Measurements from ENCODE around the gene MAPKAPK2.

Gene MAPKAPK2

GRCh38 chr1:206678490-206678889, 6.2 kb upstream of the MAPKAPK2 start:
- H3K9me2 ChIP-seq (replicated peaks; ENCODE audit: low read depth, low read length) = no peaks in the 10 kb centered on the region
- TF ChIP-seq CTCF (conservative IDR thresholded peaks at IDR 0.05; ENCODE audit: low read length) = no peak
- TF ChIP-seq EZH2phosphoT487 (IDR thresholded peaks at IDR 0.05; ENCODE audit: borderline replicate concordance) = no peak
- no peaks in the 10 kb centered on the region for H3K36me3 ChIP-seq (ENCODE audit: insufficient read depth, low read length)
- H3K4me3 ChIP-seq (ENCODE audit: low read length, poor library complexity, severe bottlenecking) = no peak overlapping the region
- no peaks in the 10 kb centered on the region for H3K27me3 ChIP-seq (ENCODE audit: insufficient read depth, low read length, poor library complexity, severe bottlenecking)
- no peaks in the 10 kb centered on the region for H3F3A ChIP-seq (ENCODE audit: low read depth)
- H3K9ac ChIP-seq (ENCODE audit: low read depth, low read length, poor library complexity, severe bottlenecking) = no peak overlapping the region
- H3K4me2 ChIP-seq (ENCODE audit: low read depth, low read length, poor library complexity, severe bottlenecking) = no peak overlapping the region
- H4K20me1 ChIP-seq (ENCODE audit: insufficient read depth, low read length, poor library complexity, severe bottlenecking) = no peaks in the 10 kb centered on the region
- no peaks in the 10 kb centered on the region for H3K9me3 ChIP-seq (ENCODE audit: insufficient read depth, low read depth, low read length)
- H3K79me2 ChIP-seq (ENCODE audit: insufficient read depth, low read length) = no peaks in the 10 kb centered on the region
- H2AFZ ChIP-seq (ENCODE audit: low read length) = no peak overlapping the region
- H3K4me1 ChIP-seq (ENCODE audit: insufficient read depth, low read length, poor library complexity, severe bottlenecking) = no peaks in the 10 kb centered on the region

GRCh38 chr1:206679738-206680211, 4.9 kb upstream of the MAPKAPK2 start:
- Histone ChIP-seq H3K9me2 (replicated peaks; ENCODE audit: low read depth, low read length) (no peaks in the 10 kb centered on the region), H2AFZ (ENCODE audit: low read length) (no peak overlapping the region), H3K4me3 (ENCODE audit: low read length, poor library complexity, severe bottlenecking) (no peak overlapping the region), H3K27me3 (ENCODE audit: insufficient read depth, low read length, poor library complexity, severe bottlenecking) (peaks cover 3% of the 10 kb centered on the region), H3K4me1 (ENCODE audit: insufficient read depth, low read length, poor library complexity, severe bottlenecking) (peaks cover 6% of the 10 kb centered on the region), H3K79me2 (ENCODE audit: insufficient read depth, low read length) (0 out of 2 replicates have a peak, but pooled peaks cover 3% of the 10 kb centered on the region), H3K36me3 (ENCODE audit: insufficient read depth, low read length) (no peaks in the 10 kb centered on the region), H3K4me2 (ENCODE audit: low read depth, low read length, poor library complexity, severe bottlenecking) (no peak overlapping the region), H3F3A (ENCODE audit: low read depth) (no peaks in the 10 kb centered on the region), H3K9ac (ENCODE audit: low read depth, low read length, poor library complexity, severe bottlenecking) (no peak overlapping the region), H3K9me3 (ENCODE audit: insufficient read depth, low read depth, low read length) (no peaks in the 10 kb centered on the region), H4K20me1 (ENCODE audit: insufficient read depth, low read length, poor library complexity, severe bottlenecking) (no peaks in the 10 kb centered on the region)
- TF ChIP-seq EZH2phosphoT487 (IDR thresholded peaks at IDR 0.05; ENCODE audit: borderline replicate concordance) (no peak), CTCF (conservative IDR thresholded peaks at IDR 0.05; ENCODE audit: low read length) (no peak)

GRCh38 chr1:206680279-206680678, 4.4 kb upstream of the MAPKAPK2 start:
- no peak overlapping the region for H3K4me2 ChIP-seq (ENCODE audit: low read depth, low read length, poor library complexity, severe bottlenecking)
- H3K9ac ChIP-seq (ENCODE audit: low read depth, low read length, poor library complexity, severe bottlenecking) = no peak overlapping the region
- no peak for TF ChIP-seq CTCF (conservative IDR thresholded peaks at IDR 0.05; ENCODE audit: low read length)
- no peak for TF ChIP-seq EZH2phosphoT487 (IDR thresholded peaks at IDR 0.05; ENCODE audit: borderline replicate concordance)
- no peaks in the 10 kb centered on the region for H3K36me3 ChIP-seq (ENCODE audit: insufficient read depth, low read length)
- no peaks in the 10 kb centered on the region for H3K9me3 ChIP-seq (ENCODE audit: insufficient read depth, low read depth, low read length)
- peaks cover 6% of the 10 kb centered on the region for H3K4me1 ChIP-seq (ENCODE audit: insufficient read depth, low read length, poor library complexity, severe bottlenecking)
- H3F3A ChIP-seq (ENCODE audit: low read depth) = no peaks in the 10 kb centered on the region
- no peak overlapping the region for H2AFZ ChIP-seq (ENCODE audit: low read length)
- no peak overlapping the region for H3K4me3 ChIP-seq (ENCODE audit: low read length, poor library complexity, severe bottlenecking)
- peaks cover 3% of the 10 kb centered on the region for H3K27me3 ChIP-seq (ENCODE audit: insufficient read depth, low read length, poor library complexity, severe bottlenecking)
- H3K9me2 ChIP-seq (replicated peaks; ENCODE audit: low read depth, low read length) = no peaks in the 10 kb centered on the region
- 0 out of 2 replicates have a peak, but pooled peaks cover 4% of the 10 kb centered on the region for H3K79me2 ChIP-seq (ENCODE audit: insufficient read depth, low read length)
- H4K20me1 ChIP-seq (ENCODE audit: insufficient read depth, low read length, poor library complexity, severe bottlenecking) = no peaks in the 10 kb centered on the region

Measured in Loucy (cell line).